Measurements from ENCODE around the gene L3MBTL3.
"Not testable (repeated sequence)": the region's sequence is repeated elsewhere in the genome, so short reads cannot be mapped to it uniquely, and the experiment has no call there.

Gene L3MBTL3

DNA sequence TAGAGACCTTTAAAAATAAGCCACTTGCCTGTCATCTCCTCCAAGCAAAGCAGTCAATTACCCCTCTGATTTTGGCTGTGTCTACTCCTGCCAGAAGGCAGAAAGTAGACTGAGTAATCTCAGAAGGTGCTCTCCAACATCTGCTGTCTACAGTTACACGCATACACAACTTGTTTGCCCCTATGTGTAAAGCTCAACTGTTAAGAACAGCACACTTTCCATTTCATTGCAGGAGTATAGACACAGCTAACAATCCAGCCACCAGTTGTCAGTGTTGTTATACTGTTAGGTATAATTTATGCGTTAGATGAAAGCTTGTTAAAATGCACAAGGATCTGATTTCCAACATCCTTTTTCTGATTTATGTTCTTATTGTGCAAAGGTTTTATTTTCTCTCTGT is 116.2 kb downstream of the L3MBTL3 start:
- no peak for DNase-seq (ENCODE audit: extremely low read depth in 1 of 2, low read depth in 1 of 2)

- DNase-seq (ENCODE audit: extremely low read depth in 1 of 2, low read depth in 1 of 2), result no peak
These were observed 118.4 kb downstream of the L3MBTL3 start for GRCh38 chr6:130136798-130137197.

DNA sequence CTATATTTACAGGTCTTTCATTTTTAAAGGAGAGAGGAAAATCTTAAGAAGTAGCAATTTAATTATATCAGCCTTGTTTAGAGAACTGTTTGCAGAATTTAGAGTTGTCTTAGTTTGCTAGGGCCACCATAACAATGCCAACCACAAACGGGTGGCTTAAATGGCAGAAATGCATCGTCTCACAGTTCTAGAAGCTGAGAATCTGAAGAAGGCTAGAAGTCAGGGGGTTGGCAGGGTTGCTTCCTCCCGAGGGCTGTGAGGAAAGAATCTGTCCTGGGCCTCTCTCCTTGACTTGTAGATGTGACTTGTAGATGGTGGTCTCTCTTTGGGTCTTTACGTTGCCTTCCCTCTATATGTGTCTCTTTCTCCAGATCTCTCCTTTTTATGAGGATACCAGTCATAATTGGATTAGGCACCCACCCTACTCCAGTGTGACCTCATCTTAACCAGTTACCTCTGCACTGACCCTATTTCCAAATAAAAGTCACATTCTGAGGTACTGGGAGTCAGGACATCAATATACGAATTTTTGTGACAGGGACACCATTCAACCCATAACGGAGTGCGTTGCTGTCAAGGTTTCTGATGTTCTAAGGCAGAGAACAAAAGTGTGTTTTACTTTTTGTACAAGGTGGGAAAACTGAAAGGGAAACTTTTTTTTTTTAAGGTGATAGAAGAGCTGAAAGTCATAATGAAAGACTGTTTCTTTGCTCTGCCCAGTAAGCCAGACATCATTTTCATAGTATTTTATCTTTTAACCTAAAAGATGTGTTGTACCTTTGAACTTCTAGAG is 119.9 kb downstream of the L3MBTL3 start:
- no peak for DNase-seq (ENCODE audit: extremely low read depth in 1 of 2, low read depth in 1 of 2)

DNA sequence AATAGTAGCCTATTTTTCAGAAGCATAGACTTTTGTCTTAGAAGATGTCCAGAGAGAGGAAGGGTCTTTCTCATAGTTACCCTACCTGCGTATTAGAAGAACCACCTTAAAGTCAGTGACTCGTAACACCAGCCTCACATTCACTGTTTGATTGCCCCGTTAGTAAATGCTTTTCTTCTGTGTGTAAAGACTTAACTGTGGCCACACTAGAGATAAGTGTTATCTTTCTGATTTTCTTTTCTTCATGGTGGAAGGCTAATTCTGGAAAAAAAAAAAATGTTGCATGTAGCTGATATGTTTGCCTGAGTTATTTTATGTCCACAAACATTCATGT is 120.5 kb downstream of the L3MBTL3 start:
- DNase-seq (ENCODE audit: extremely low read depth in 1 of 2, low read depth in 1 of 2), result no peak

- no peak for DNase-seq (ENCODE audit: extremely low read depth in 1 of 2, low read depth in 1 of 2)
These were observed 121.7 kb downstream of the L3MBTL3 start for GRCh38 chr6:130140084-130140483.

GRCh38 chr6:130143709-130144108 is 125.3 kb downstream of the L3MBTL3 start:
- DNase-seq (ENCODE audit: extremely low read depth in 1 of 2, low read depth in 1 of 2), result no peak

DNA sequence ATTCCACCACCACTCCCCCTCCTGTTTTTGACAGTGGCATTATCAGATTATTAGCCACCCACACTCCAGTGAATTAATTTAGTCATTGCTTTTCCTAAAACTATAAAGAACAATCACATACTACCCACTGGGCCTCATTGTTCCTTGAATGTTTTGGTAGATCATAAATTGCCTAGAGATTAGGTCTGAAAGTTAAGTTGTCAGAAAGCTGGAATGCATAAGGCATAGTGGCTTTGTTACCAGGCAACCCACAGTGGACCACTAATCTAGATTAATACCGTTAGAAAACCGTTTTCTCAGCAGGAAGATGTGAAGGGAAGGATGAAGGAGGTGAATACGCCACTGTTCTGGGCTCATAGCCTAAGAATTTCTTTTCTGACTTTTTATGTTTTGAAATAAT is 128.7 kb downstream of the L3MBTL3 start:
- no peak for DNase-seq (ENCODE audit: extremely low read depth in 1 of 2, low read depth in 1 of 2)

DNA sequence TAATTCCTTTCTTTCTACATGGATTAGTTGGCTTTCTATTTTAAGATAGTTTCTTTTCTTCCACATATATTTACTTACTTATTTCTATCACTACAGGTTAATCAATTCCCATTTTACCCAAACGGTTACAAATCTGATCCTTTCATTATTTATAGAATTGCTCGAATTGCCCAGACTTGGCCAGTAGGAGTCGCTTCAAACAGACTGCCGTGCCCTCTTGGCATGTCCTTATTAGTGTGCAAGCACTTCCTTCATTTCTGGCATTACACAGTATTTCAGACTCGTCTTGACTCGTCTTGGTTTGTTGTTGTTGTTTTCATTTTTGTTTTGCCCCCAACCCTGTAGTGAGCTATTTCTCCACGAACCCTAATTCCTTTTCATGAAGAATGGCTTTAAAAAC is 129.8 kb downstream of the L3MBTL3 start:
- DNase-seq (ENCODE audit: extremely low read depth in 1 of 2, low read depth in 1 of 2), result no peak

DNA sequence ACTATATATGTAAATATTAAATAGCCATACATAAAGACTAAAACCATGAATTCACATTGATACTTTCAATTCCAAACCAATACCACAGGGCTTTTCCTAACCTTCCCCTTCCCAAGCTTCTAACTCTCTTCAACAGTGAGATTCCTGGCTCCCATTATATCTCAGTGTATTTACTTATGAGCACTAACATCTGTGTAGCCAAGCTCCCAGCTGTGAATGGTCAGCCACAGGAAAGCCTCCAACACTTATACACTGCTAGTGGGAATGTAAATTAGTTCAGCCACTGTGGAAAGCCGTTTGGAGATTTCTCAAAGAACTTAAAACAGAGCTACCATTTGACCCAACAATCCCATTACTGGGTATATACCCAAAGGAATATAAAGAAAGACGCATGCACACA is 130.6 kb downstream of the L3MBTL3 start:
- DNase-seq (ENCODE audit: extremely low read depth in 1 of 2, low read depth in 1 of 2), result not testable (repeated sequence)

GRCh38 chr6:130150906-130151305 is 132.5 kb downstream of the L3MBTL3 start:
- no peak for DNase-seq (ENCODE audit: extremely low read depth in 1 of 2, low read depth in 1 of 2)

DNA sequence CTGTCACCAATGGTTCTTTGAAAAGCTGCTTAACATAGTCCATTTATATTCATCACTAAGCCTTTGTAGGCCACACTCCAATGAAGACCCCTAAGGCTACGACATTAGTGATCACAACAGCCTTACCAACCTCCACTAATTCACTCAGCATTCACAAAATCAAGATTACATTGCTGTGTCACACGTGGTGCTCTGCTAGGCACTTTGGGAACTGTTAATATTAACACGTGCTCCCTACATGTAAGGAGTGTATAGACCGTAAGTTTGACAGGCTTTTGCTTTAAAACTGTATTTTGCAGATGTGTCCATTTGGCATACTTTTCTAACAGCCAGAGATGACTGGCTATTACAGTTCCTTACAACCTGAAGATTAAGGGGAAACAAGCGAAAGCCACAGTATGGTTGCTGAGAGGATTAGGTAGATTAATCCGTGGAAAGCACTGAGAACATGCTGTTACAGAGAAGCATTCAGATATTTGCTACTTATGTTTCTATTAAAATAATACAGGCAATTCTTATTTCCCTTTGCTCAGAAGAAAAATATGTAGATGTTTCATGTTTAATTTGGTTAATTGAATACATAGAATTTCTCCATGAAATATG is 134.6 kb downstream of the L3MBTL3 start:
- DNase-seq (ENCODE audit: extremely low read depth in 1 of 2, low read depth in 1 of 2), result no peak

- no peak for DNase-seq (ENCODE audit: extremely low read depth in 1 of 2, low read depth in 1 of 2)
These were observed 138.5 kb downstream of the L3MBTL3 start for GRCh38 chr6:130156908-130157307.

DNA sequence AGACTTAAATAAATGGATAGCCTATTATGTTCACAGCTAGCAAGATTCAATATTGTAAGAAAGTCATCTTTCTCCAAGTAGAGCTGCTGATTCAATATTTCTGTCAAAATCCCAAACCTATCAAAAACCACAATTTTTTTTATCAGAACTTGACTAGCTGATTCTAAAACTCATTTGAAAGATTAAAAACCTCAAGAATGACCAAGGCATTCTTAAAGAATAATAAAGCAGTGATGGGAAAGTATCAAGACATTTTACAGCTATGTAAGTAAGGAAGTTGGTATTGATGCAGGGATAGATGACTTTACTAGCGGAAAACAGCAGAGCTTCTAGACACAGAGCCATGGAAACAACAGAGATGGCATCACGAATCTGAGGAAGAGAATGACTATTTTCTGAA is 139.7 kb downstream of the L3MBTL3 start:
- DNase-seq (ENCODE audit: extremely low read depth in 1 of 2, low read depth in 1 of 2), result no peak

DNA sequence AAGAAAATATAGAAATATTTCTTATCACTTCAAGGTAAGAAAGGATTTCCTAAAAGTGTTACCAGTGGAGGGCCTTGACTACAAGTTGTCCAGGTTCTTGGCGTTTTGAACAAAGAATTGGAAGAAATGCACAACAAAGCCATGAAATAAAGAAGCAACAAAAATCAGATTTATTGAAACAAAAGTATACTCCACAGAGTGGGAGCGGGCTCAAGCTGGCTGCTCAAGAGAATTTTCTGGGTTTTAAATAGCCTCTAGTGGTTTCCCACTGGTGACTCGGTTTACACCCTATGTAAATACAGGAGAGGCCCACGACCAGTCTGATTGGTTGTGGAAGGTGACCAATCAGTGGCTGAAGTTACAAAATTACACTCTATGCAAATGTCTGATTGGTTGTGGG is 140.2 kb downstream of the L3MBTL3 start:
- no peak for DNase-seq (ENCODE audit: extremely low read depth in 1 of 2, low read depth in 1 of 2)

- no peak for DNase-seq (ENCODE audit: extremely low read depth in 1 of 2, low read depth in 1 of 2)
These were observed 141.6 kb downstream of the L3MBTL3 start for GRCh38 chr6:130159956-130160355.

DNA sequence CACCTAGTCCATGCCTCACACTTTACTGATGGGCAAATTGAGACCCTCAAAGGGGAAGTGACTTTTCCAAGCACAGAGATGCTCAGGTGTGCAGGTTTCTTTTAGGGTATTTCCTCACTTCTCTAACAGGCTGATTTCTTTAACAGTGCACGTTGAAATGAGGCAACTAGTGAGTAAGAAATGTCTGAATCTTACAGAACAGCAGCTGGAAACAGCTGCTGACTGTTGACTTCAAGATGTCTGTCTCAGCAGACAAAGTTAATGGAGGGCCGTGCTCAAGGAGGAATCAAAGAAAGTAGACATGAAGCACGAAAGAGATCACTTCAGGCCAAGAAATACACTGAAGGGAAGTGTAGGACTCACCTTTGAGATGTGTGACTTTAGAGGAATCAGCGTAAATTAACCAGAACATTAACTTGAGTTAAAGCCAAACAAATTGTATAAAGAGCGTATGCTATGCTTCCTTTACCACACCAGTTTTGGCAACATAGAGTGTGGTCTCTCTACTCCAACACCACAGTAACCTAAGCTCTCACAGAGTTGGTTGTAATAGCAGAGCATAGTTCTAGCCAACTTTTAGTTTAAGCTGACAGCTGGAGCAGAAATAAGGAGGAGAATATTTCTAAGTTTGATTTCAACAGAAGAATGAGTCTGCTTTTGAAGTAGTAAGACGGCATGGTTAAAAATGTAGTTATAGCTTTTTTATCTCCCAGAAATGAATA is 143.5 kb downstream of the L3MBTL3 start:
- DNase-seq (ENCODE audit: extremely low read depth in 1 of 2, low read depth in 1 of 2), result no peak

DNA sequence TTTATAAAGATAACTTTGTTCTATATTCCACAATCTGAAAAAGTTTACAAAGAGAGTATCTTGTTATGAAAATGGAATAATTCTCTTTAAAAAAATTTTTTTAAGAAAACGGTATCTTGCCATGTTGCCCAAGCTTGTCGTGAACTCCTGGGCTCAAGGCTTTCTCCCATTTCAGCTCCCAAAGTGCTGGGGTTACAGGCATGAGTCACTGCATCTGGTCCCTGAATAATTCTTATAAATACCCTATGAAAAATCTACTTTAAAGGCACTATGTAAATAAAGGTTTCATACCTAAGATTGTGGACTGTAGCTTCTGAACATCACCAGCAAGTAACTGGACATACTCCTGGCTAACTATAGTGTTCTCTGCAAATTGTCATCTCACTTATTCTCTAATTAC is 144.0 kb downstream of the L3MBTL3 start:
- no peak for DNase-seq (ENCODE audit: extremely low read depth in 1 of 2, low read depth in 1 of 2)

DNA sequence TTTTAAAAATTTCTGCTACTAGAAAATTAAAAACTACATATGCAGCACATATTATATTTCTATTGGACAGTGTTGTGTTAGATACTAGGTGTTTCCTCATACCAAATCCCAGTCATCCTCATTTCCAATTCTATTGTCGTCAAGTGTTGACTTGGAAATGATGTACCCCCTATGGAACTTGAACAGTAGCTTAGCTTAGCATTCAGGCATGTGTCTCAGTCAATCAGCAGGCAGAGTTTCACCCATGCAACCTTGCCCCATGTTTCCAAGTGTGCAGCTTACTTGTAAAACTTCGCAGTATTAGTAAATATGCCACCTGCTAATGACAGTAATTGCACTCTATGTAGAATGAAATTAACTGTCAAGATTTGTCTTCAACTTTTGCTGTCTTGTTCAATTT is 144.9 kb downstream of the L3MBTL3 start:
- DNase-seq (ENCODE audit: extremely low read depth in 1 of 2, low read depth in 1 of 2), result no peak

GRCh38 chr6:130164251-130164650 is 145.9 kb downstream of the L3MBTL3 start:
- DNase-seq (ENCODE audit: extremely low read depth in 1 of 2, low read depth in 1 of 2), result no peak

GRCh38 chr6:130167655-130168054 is 149.3 kb downstream of the L3MBTL3 start:
- DNase-seq (ENCODE audit: extremely low read depth in 1 of 2, low read depth in 1 of 2), result no peak

GRCh38 chr6:130170160-130170559 is 151.8 kb downstream of the L3MBTL3 start:
- DNase-seq (ENCODE audit: extremely low read depth in 1 of 2, low read depth in 1 of 2), result not testable (repeated sequence)

- not testable (repeated sequence) for DNase-seq (ENCODE audit: extremely low read depth in 1 of 2, low read depth in 1 of 2)
These were observed 155.1 kb downstream of the L3MBTL3 start for GRCh38 chr6:130173377-130174004.
